ENCODE measurements around the gene CXCL8. TPM values are rescaled to one million over a fixed set of nuclear protein-coding genes. Genes with fewer than 3 reads are reported as not detected.

Gene CXCL8
- polyA plus RNA-seq, 1 of the 3 experiments (the other 2 are of a cell fraction), result 6.0 TPM

DNA sequence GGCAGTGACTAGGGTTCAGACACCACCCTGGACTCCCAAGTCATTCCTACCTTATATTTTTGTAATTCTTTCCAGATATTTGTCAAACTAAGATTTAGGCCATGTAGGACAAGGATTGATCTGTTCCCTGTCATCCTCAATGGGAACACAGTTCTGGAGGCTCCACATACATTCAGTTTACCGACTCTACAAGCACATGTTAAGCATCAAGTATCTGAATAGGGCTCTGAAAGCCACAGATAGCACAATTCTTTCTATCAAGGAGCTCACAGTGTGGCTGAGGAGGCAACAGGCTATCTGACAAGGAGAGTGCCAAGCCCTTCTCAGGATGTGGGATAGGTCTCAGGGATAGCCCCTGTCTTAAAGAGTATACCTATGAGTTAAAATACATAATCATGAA, 37.0 kb upstream of the CXCL8 start:
- no peaks in the 10 kb centered on the region for H3K27me3 ChIP-seq (ENCODE audit: insufficient read depth)
- H3F3A ChIP-seq (replicated peaks; ENCODE audit: insufficient read depth), result peaks cover 49% of the 10 kb centered on the region
- no peak for DNase-seq
- peak overlapping the region in 1 of 2 experiments; percentile 98; a peak in 2 of 4 replicates for H3K27ac ChIP-seq (ENCODE audit: low read depth in 2 of 2, low read length in 1 of 2)
- no peaks in the 10 kb centered on the region for H3K9me2 ChIP-seq
- CTCF ChIA-PET, result no interaction called here
- POLR2A ChIA-PET, result no interaction called here
- H2AFZ ChIP-seq (ENCODE audit: low read depth), result no peak overlapping the region
- H3K4me3 ChIP-seq (ENCODE audit: low read depth in 2 of 2, low read length in 1 of 2), result no peak overlapping the region
- WGBS (ENCODE audit: low lambda C conversion rate), result 32% methylated on average over 1 of the region's 1 CpG
- no peaks in the 10 kb centered on the region for H3K79me2 ChIP-seq (ENCODE audit: insufficient read depth)
- H3K4me1 ChIP-seq (ENCODE audit: control insufficient read depth in 1 of 2, insufficient read depth in 2 of 2, low read depth in 1 of 2, low read length in 1 of 2), result peaks cover 0 to 34% of the 10 kb centered on the region in 2 experiments; a peak in 3 of 4 replicates
- no peaks in the 10 kb centered on the region for H3K36me3 ChIP-seq (replicated peaks in 1 of 2; ENCODE audit: control insufficient read depth in 1 of 2, insufficient read depth in 2 of 2, low read length in 1 of 2)
- no peaks in the 10 kb centered on the region for H4K20me1 ChIP-seq (ENCODE audit: insufficient read depth)
- no peaks in the 10 kb centered on the region for H3K9me3 ChIP-seq
- H3K4me2 ChIP-seq, result no peak overlapping the region
- no peak overlapping the region for H3K9ac ChIP-seq
- TF ChIP-seq CHD2 (IDR thresholded peaks at IDR 0.05; ENCODE audit: low read length, partially characterized antibody) (no peak), RFX5 (IDR thresholded peaks at IDR 0.05; ENCODE audit: low read length) (no peak), RAD21 (IDR thresholded peaks at IDR 0.05; ENCODE audit: low read length) (no peak), JUND (IDR thresholded peaks at IDR 0.05) (no peak), MXI1 (IDR thresholded peaks at IDR 0.05; ENCODE audit: low read depth, low read length) (no peak), NRF1 (IDR thresholded peaks at IDR 0.05; ENCODE audit: low read depth, low read length) (no peak), FOSL2 (IDR thresholded peaks at IDR 0.05; ENCODE audit: borderline replicate concordance, low read depth) (no peak), POLR2AphosphoS5 (IDR thresholded peaks at IDR 0.05; ENCODE audit: low read depth, low read length) (no peak), ELF1 (IDR thresholded peaks at IDR 0.05) (no peak), SIN3A (IDR thresholded peaks at IDR 0.05; ENCODE audit: borderline replicate concordance, low read depth, low read length) (no peak), MEF2A (IDR thresholded peaks at IDR 0.05; ENCODE audit: borderline replicate concordance, low read depth) (no peak), GABPA (IDR thresholded peaks at IDR 0.05; ENCODE audit: low read depth) (no peak)
- TF ChIP-seq, protein P1, sequence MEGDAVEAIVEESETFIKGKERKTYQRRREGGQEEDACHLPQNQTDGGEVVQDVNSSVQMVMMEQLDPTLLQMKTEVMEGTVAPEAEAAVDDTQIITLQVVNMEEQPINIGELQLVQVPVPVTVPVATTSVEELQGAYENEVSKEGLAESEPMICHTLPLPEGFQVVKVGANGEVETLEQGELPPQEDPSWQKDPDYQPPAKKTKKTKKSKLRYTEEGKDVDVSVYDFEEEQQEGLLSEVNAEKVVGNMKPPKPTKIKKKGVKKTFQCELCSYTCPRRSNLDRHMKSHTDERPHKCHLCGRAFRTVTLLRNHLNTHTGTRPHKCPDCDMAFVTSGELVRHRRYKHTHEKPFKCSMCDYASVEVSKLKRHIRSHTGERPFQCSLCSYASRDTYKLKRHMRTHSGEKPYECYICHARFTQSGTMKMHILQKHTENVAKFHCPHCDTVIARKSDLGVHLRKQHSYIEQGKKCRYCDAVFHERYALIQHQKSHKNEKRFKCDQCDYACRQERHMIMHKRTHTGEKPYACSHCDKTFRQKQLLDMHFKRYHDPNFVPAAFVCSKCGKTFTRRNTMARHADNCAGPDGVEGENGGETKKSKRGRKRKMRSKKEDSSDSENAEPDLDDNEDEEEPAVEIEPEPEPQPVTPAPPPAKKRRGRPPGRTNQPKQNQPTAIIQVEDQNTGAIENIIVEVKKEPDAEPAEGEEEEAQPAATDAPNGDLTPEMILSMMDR (IDR thresholded peaks at IDR 0.05), result no peak
- TF ChIP-seq, protein P2, sequence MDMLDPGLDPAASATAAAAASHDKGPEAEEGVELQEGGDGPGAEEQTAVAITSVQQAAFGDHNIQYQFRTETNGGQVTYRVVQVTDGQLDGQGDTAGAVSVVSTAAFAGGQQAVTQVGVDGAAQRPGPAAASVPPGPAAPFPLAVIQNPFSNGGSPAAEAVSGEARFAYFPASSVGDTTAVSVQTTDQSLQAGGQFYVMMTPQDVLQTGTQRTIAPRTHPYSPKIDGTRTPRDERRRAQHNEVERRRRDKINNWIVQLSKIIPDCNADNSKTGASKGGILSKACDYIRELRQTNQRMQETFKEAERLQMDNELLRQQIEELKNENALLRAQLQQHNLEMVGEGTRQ (IDR thresholded peaks at IDR 0.05; ENCODE audit: borderline replicate concordance, low read depth, low read length), result no peak
- TF ChIP-seq, protein P3, sequence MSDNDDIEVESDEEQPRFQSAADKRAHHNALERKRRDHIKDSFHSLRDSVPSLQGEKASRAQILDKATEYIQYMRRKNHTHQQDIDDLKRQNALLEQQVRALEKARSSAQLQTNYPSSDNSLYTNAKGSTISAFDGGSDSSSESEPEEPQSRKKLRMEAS (IDR thresholded peaks at IDR 0.05; ENCODE audit: low read depth), result no peak
- TF ChIP-seq, protein P4, sequence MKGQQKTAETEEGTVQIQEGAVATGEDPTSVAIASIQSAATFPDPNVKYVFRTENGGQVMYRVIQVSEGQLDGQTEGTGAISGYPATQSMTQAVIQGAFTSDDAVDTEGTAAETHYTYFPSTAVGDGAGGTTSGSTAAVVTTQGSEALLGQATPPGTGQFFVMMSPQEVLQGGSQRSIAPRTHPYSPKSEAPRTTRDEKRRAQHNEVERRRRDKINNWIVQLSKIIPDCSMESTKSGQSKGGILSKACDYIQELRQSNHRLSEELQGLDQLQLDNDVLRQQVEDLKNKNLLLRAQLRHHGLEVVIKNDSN (IDR thresholded peaks at IDR 0.05; ENCODE audit: borderline replicate concordance, low read depth), result no peak
- TF ChIP-seq, protein P5, sequence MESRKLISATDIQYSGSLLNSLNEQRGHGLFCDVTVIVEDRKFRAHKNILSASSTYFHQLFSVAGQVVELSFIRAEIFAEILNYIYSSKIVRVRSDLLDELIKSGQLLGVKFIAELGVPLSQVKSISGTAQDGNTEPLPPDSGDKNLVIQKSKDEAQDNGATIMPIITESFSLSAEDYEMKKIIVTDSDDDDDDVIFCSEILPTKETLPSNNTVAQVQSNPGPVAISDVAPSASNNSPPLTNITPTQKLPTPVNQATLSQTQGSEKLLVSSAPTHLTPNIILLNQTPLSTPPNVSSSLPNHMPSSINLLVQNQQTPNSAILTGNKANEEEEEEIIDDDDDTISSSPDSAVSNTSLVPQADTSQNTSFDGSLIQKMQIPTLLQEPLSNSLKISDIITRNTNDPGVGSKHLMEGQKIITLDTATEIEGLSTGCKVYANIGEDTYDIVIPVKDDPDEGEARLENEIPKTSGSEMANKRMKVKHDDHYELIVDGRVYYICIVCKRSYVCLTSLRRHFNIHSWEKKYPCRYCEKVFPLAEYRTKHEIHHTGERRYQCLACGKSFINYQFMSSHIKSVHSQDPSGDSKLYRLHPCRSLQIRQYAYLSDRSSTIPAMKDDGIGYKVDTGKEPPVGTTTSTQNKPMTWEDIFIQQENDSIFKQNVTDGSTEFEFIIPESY (IDR thresholded peaks at IDR 0.05; ENCODE audit: borderline replicate concordance, low read depth), result no peak
- TF ChIP-seq, protein P6, sequence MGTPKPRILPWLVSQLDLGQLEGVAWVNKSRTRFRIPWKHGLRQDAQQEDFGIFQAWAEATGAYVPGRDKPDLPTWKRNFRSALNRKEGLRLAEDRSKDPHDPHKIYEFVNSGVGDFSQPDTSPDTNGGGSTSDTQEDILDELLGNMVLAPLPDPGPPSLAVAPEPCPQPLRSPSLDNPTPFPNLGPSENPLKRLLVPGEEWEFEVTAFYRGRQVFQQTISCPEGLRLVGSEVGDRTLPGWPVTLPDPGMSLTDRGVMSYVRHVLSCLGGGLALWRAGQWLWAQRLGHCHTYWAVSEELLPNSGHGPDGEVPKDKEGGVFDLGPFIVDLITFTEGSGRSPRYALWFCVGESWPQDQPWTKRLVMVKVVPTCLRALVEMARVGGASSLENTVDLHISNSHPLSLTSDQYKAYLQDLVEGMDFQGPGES (IDR thresholded peaks at IDR 0.05; ENCODE audit: low read depth, low read length), result no peak
- TF ChIP-seq, protein P7, sequence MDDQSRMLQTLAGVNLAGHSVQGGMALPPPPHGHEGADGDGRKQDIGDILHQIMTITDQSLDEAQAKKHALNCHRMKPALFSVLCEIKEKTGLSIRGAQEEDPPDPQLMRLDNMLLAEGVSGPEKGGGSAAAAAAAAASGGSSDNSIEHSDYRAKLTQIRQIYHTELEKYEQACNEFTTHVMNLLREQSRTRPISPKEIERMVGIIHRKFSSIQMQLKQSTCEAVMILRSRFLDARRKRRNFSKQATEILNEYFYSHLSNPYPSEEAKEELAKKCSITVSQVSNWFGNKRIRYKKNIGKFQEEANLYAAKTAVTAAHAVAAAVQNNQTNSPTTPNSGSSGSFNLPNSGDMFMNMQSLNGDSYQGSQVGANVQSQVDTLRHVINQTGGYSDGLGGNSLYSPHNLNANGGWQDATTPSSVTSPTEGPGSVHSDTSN (IDR thresholded peaks at IDR 0.05), result no peak
- TF ChIP-seq, protein P8, sequence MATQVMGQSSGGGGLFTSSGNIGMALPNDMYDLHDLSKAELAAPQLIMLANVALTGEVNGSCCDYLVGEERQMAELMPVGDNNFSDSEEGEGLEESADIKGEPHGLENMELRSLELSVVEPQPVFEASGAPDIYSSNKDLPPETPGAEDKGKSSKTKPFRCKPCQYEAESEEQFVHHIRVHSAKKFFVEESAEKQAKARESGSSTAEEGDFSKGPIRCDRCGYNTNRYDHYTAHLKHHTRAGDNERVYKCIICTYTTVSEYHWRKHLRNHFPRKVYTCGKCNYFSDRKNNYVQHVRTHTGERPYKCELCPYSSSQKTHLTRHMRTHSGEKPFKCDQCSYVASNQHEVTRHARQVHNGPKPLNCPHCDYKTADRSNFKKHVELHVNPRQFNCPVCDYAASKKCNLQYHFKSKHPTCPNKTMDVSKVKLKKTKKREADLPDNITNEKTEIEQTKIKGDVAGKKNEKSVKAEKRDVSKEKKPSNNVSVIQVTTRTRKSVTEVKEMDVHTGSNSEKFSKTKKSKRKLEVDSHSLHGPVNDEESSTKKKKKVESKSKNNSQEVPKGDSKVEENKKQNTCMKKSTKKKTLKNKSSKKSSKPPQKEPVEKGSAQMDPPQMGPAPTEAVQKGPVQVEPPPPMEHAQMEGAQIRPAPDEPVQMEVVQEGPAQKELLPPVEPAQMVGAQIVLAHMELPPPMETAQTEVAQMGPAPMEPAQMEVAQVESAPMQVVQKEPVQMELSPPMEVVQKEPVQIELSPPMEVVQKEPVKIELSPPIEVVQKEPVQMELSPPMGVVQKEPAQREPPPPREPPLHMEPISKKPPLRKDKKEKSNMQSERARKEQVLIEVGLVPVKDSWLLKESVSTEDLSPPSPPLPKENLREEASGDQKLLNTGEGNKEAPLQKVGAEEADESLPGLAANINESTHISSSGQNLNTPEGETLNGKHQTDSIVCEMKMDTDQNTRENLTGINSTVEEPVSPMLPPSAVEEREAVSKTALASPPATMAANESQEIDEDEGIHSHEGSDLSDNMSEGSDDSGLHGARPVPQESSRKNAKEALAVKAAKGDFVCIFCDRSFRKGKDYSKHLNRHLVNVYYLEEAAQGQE (IDR thresholded peaks at IDR 0.05; ENCODE audit: low read depth, low read length), result no peak
